ENCODE measurements around the gene ZRANB3. TPM values are rescaled to one million over a fixed set of nuclear protein-coding genes. Genes with fewer than 3 reads are reported as not detected.

Gene ZRANB3
- 10 to 100 TPM in 1 of 7 donors, 1 to 10 TPM in 6; 4.6 to 11.1 (median 7.1) TPM for total RNA-seq
- polyA plus RNA-seq: 1 to 10 TPM; 2.2 to 3.4 (median 2.8) TPM
- long read RNA-seq, donor 1: 0 reads
- long read RNA-seq, donor 2, partial matches to known transcripts: 0 of 1 reads
- long read RNA-seq, donor 2, other reads (novel, unspliced or antisense): 0 of 1 reads

DNA sequence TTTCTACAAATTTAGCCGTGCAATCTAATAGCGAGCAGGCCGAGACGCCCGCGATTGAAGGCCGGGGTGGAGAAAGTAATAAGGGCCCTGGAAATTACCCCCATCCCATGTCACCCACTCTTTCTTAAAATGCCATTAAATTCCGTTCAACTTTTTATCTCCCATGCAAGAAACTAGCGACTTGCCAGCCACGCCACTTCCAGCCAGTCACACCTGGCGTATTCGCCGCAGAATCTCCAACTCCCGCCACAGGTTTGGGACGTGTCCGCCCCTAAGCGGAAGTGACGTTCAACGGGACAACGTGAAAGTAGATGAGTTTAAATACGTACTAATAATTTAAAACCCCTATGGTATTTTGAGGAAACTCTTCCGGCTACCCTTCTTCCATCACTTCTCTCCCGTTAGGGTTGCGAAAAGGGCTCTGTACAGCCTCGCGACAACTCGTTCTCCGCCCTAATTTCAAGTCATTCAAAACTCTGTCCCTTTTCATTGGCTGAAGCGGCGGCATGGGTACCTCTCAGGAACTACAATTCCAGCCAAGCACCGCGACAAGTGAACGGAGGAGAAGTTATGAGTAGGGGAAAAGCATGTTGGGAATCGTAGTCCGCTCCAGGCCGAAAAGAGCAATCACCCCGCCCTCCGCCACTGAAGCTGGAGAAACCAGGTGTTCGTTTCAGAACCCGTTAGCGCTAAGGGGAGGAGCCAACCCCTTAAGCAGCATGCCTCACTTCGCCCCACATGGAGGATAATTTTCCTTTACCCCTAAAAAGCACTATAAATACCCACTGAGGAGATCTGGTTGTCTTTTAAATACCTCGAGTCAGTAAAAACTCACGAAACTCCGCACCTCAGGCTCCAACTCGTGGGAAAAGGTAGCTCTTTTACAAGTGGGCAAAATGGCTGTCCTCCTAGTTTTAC, at the start of gene ZRANB3:
Gene ZRANB3 (minus strand): TSS at position 906 of the 918 bp plus-strand sequence.
- Histone ChIP-seq H3K4me3 (peak within 1 kb of the TSS; percentile 87 to 98 (median 96)), H3K27ac (peak within 1 kb of the TSS; percentile 86 to 97 (median 94)), H3K36me3 (no peaks in the 10 kb centered on the region), H3K9me3 (no peaks in the 10 kb centered on the region), H3K4me1 (peaks cover 5 to 46% (median 25%) of the 10 kb centered on the region in 6 donors), H3K27me3 (replicated peaks in 1 of 7) (no peaks in the 10 kb centered on the region)
- TF ChIP-seq POLR2AphosphoS5 (IDR thresholded peaks at IDR 0.05) (peak in 2 of 3 donors; percentile 52 to 65), POLR2A (IDR thresholded peaks at IDR 0.05) (no peak)
- TF ChIP-seq, protein P1, sequence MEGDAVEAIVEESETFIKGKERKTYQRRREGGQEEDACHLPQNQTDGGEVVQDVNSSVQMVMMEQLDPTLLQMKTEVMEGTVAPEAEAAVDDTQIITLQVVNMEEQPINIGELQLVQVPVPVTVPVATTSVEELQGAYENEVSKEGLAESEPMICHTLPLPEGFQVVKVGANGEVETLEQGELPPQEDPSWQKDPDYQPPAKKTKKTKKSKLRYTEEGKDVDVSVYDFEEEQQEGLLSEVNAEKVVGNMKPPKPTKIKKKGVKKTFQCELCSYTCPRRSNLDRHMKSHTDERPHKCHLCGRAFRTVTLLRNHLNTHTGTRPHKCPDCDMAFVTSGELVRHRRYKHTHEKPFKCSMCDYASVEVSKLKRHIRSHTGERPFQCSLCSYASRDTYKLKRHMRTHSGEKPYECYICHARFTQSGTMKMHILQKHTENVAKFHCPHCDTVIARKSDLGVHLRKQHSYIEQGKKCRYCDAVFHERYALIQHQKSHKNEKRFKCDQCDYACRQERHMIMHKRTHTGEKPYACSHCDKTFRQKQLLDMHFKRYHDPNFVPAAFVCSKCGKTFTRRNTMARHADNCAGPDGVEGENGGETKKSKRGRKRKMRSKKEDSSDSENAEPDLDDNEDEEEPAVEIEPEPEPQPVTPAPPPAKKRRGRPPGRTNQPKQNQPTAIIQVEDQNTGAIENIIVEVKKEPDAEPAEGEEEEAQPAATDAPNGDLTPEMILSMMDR (IDR thresholded peaks at IDR 0.05 in 8 of 11, conservative IDR thresholded peaks at IDR 0.05 in 3 of 11): peak in 2 of 11 experiments; percentile 13 to 34
- intact Hi-C loops (cut with DNase I; ENCODE audit: low total_unique reads): no loop called here
- peak; percentile 96 for DNase-seq
- WGBS, 5 donors: 0 to 1% (median 0%) methylated on average over 46 of the region's 46 CpGs

DNA sequence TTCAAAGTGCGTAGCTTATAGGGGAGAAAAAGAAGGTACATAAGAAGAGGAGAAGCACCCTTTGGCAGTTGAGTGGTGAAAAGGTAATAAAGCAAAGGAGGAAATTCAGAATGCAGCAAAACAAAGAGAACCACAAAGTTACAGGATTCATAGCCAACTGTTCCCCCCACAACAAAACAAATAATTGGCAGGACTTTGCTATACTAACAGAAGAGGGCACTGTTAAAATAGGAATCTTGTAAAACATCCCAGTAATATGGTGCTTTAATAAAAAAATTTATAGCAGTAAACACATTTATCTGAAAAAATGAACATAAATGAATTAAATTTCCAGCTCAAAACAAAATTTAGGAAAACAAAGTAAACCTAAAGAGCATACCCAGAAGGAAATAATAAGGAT, 42.6 kb upstream of the ZRANB3 start:
- 95 to 100% (median 98%) methylated on average over 1 of the region's 1 CpG for WGBS, 5 donors
- no peak for DNase-seq
- peaks cover 0 to 20% (median 8%) of the 10 kb centered on the region in 6 donors for H3K36me3 ChIP-seq
- TF ChIP-seq POLR2A (IDR thresholded peaks at IDR 0.05) (no peak), POLR2AphosphoS5 (IDR thresholded peaks at IDR 0.05) (no peak)
- H3K4me1 ChIP-seq: no peaks in the 10 kb centered on the region
- H3K27ac ChIP-seq: no peak overlapping the region
- H3K9me3 ChIP-seq: no peaks in the 10 kb centered on the region
- intact Hi-C loops (cut with DNase I; ENCODE audit: low total_unique reads): no loop called here
- no peaks in the 10 kb centered on the region for H3K27me3 ChIP-seq (replicated peaks in 1 of 7)
- H3K4me3 ChIP-seq: no peak overlapping the region

DNA sequence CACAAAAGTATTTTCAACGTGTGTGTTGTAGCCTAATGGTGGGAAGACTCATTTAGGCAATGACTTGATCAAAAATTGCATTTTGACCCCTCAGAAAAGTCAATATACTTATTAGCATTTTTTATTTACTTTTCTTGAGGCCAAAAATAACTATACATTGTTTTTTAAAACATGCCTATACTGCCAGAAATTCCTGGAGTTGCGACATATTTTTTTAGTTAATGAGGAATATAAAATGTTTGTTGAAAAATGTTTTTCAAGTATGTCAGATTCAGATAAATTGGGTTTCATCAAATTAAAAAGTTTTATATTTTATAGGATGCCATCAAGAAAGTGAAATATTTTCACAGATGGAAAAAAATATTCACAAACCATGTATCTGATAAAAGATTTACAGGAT, 39.9 kb upstream of the ZRANB3 start:
- 88 to 95% (median 93%) methylated on average over 2 of the region's 2 CpGs for WGBS, 5 donors
- peaks cover 0 to 34% (median 8%) of the 10 kb centered on the region in 6 donors for H3K36me3 ChIP-seq
- no peak overlapping the region for H3K4me3 ChIP-seq
- H3K9me3 ChIP-seq: no peaks in the 10 kb centered on the region
- TF ChIP-seq POLR2A (IDR thresholded peaks at IDR 0.05): no peak
- no peak for TF ChIP-seq POLR2AphosphoS5 (IDR thresholded peaks at IDR 0.05)
- TF ChIP-seq, protein P1 (IDR thresholded peaks at IDR 0.05 in 8 of 11, conservative IDR thresholded peaks at IDR 0.05 in 3 of 11): no peak
- no peak overlapping the region for H3K27ac ChIP-seq
- DNase-seq: no peak
- intact Hi-C loops (cut with DNase I; ENCODE audit: low total_unique reads): no loop called here
- no peaks in the 10 kb centered on the region for H3K27me3 ChIP-seq (replicated peaks in 1 of 7)
- no peaks in the 10 kb centered on the region for H3K4me1 ChIP-seq

DNA sequence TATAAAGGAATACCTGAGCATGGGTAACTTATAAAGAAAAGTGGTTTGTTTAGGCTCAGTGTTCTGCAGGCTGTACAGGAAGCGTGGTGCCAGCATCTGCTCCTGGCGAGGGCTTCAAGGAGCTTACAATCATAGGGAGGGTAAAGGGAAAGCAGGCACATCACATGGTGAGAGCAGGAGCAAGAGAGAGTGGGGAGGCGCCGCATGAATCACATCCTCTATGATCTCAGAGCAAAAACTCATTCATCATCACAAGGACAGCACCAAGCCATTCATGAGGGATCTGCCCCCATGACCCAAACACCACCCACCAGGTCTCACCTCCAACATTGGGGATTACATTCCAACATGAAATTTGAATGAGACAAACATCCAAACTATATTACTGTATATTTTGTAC, 32.8 kb upstream of the ZRANB3 start:
- Histone ChIP-seq H3K27ac (no peak overlapping the region), H3K9me3 (no peaks in the 10 kb centered on the region), H3K4me1 (no peaks in the 10 kb centered on the region), H3K27me3 (replicated peaks in 1 of 7) (no peaks in the 10 kb centered on the region), H3K36me3 (peaks cover 0 to 32% (median 0%) of the 10 kb centered on the region in 6 donors), H3K4me3 (no peak overlapping the region)
- TF ChIP-seq, protein P1 (IDR thresholded peaks at IDR 0.05 in 8 of 11, conservative IDR thresholded peaks at IDR 0.05 in 3 of 11): no peak
- no peak for TF ChIP-seq POLR2A (IDR thresholded peaks at IDR 0.05)
- no peak for TF ChIP-seq POLR2AphosphoS5 (IDR thresholded peaks at IDR 0.05)
- WGBS, 5 donors: 93 to 98% (median 95%) methylated on average over 4 of the region's 4 CpGs
- no peak for DNase-seq
- intact Hi-C loops (cut with DNase I; ENCODE audit: low total_unique reads): no loop called here

All from spleen (tissue), 13 donors.